Left colon (tissue), 2 donors: ENCODE results near the gene TBL2. TPM values are rescaled to one million over a fixed set of nuclear protein-coding genes. Genes with fewer than 3 reads are reported as not detected.
"Not testable (repeated sequence)": the region's sequence is repeated elsewhere in the genome, so short reads cannot be mapped to it uniquely, and the experiment has no call there.

Experiments used
- ATAC-seq: fragments of 200-7000 bp; cut with Tn5 transposase; one replicate; pipeline ENCODE4 v1.9.1; 2020; ENCODE audit warnings: mild to moderate bottlenecking, moderate library complexity
- DNase-seq, 2 donors: peaks; one replicate each; pipeline ENCODE4 v3.0.0-alpha.2; 2020
- intact Hi-C, 2 donors: fragments of 100-400 bp; cut with DNase I in 1 of 2; cut with micrococcal nuclease in 1 of 2; formaldehyde crosslinking; loops; one replicate each; pipeline versions ENCODE4 v1.11.2 to v1.14.0; 2022; cut with DNase I, micrococcal nuclease
- total RNA-seq, 2 donors: library from RNA; stranded (reverse); fragmentation: NEBNext Ultra II Directional; extraction: Animal tissue kit (Norgen Biotek cat#: 25700); gene quantifications; one replicate each; pipeline ENCODE4 v1.2.1, GENCODE V29; 2021
- donor health status: DM: no; HTN: no; CAD: no.
- donor health status: DM: yes; HTN: yes; CAD: no.

The TBL2 gene
- total RNA-seq, 2 donors from 2014 or later = 30.8 to 36.3 TPM

- DNase-seq (no peak), ATAC-seq (no peak)
- intact Hi-C loops = loop anchor here in 1 of 2 donors (10.0 kb wide), 1 partner anchor 54 kb away; the partner anchor contains the start of gene VPS37D
Measured at GRCh38 chr7:73611017-73611555, 32.7 kb upstream of the TBL2 start.

GRCh38 chr7:73610105-73610504, 31.7 kb upstream of the TBL2 start:
- intact Hi-C loops = loop anchor here in 1 of 2 donors (10.0 kb wide), 1 partner anchor 55 kb away; the partner anchor contains the start of gene VPS37D
- no peak for DNase-seq
- no peak for ATAC-seq

- peak; percentile 3 for ATAC-seq
- intact Hi-C loops = loop anchor here (5.0 kb wide), 1 partner anchor 120 kb away; no protein-coding TSS in a partner anchor
- DNase-seq = not testable (repeated sequence)
Measured at GRCh38 chr7:73607692-73607983, 29.3 kb upstream of the TBL2 start.

GRCh38 chr7:73606801-73607691, 28.7 kb upstream of the TBL2 start:
- DNase-seq (peak in 1 of 2 donors; percentile 66), ATAC-seq (peak; percentile 59)
- intact Hi-C loops = loop anchor here (5.0 kb wide), 1 partner anchor 120 kb away; no protein-coding TSS in a partner anchor

- ATAC-seq = no peak
- DNase-seq = no peak
- intact Hi-C loops = loop anchor here (5.0 kb wide), 1 partner anchor 122 kb away; no protein-coding TSS in a partner anchor
Measured at GRCh38 chr7:73605601-73606220, 27.3 kb upstream of the TBL2 start.

GRCh38 chr7:73602721-73603651, 24.6 kb upstream of the TBL2 start:
- intact Hi-C loops = no loop called here
- DNase-seq (no peak), ATAC-seq (peak; percentile 15)

- ATAC-seq = no peak
- intact Hi-C loops = no loop called here
- DNase-seq = no peak
Measured at GRCh38 chr7:73599916-73600315, 21.5 kb upstream of the TBL2 start.

GRCh38 chr7:73599151-73599882, 20.9 kb upstream of the TBL2 start:
- DNase-seq (no peak), ATAC-seq (no peak)
- intact Hi-C loops = no loop called here

GRCh38 chr7:73597978-73598782, 19.8 kb upstream of the TBL2 start:
- DNase-seq = no peak
- no peak for ATAC-seq
- intact Hi-C loops = no loop called here

GRCh38 chr7:73596191-73597065, 18.0 kb upstream of the TBL2 start:
- no peak for DNase-seq
- ATAC-seq = no peak
- intact Hi-C loops = no loop called here

- no peak for ATAC-seq
- intact Hi-C loops = no loop called here
Measured at GRCh38 chr7:73595358-73595757, 17.0 kb upstream of the TBL2 start.

GRCh38 chr7:73593207-73594045, 15.0 kb upstream of the TBL2 start:
- DNase-seq (no peak), ATAC-seq (no peak)
- intact Hi-C loops = no loop called here

More at GRCh38 chr7:73595358-73595757, 17.0 kb upstream of the TBL2 start:
- DNase-seq = no peak

- DNase-seq (no peak), ATAC-seq (no peak)
- intact Hi-C loops = no loop called here
Measured at GRCh38 chr7:73586911-73587310, 8.5 kb upstream of the TBL2 start.

- no peak for DNase-seq
- no peak for ATAC-seq
- intact Hi-C loops = no loop called here
Measured at GRCh38 chr7:73585196-73585595, 6.8 kb upstream of the TBL2 start.

- intact Hi-C loops = no loop called here
- DNase-seq = no peak
Measured at GRCh38 chr7:73582664-73583202, 4.4 kb upstream of the TBL2 start.

More at GRCh38 chr7:73582664-73583202, 4.4 kb upstream of the TBL2 start:
- ATAC-seq = no peak
